GM23248 (cell line): ENCODE results near the gene C16orf89. TPM values are rescaled to one million over a fixed set of nuclear protein-coding genes. Genes with fewer than 3 reads are reported as not detected.

ENCODE experiments used
- DNase-seq: peaks from one replicate; pipeline ENCODE4 v3.0.0-alpha.2; 2015
- H2AFZ ChIP-seq: fragments of 200-600 bp; sonication (generic); 2 replicates; pipeline ENCODE4 v1.6.1; 2016; ENCODE audit warnings: antibody characterized with exemption
- H3F3A ChIP-seq: fragments of 200-600 bp; sonication (generic); 2 replicates; pipeline ENCODE4 v1.6.1; 2016; ENCODE audit warnings: mild to moderate bottlenecking, antibody characterized with exemption, mixed run types; ENCODE audit not compliant: insufficient read depth
- H3K27ac ChIP-seq: fragments of 200-600 bp; sonication (generic); 2 replicates; pipeline ENCODE4 v1.5.1; 2016; ENCODE audit warnings: mild to moderate bottlenecking
- H3K27me3 ChIP-seq: fragments of 200-600 bp; sonication (generic); replicated peaks from 2 replicates; pipeline ENCODE4 v1.6.1; 2016; ENCODE audit warnings: mild to moderate bottlenecking; ENCODE audit not compliant: insufficient read depth
- H3K36me3 ChIP-seq: fragments of 200-600 bp; sonication (generic); 2 replicates; pipeline ENCODE4 v1.6.1; 2016; ENCODE audit warnings: low read depth, mild to moderate bottlenecking
- H3K4me1 ChIP-seq: fragments of 200-600 bp; sonication (generic); 2 replicates; pipeline ENCODE4 v1.6.1; 2016; ENCODE audit warnings: mild to moderate bottlenecking; ENCODE audit not compliant: insufficient read depth
- H3K4me2 ChIP-seq: fragments of 200-600 bp; sonication (generic); one replicate; pipeline ENCODE4 v1.6.1; 2016; ENCODE audit warnings: mild to moderate bottlenecking; ENCODE audit not compliant: unreplicated experiment
- H3K4me3 ChIP-seq: fragments of 200-600 bp; sonication (generic); 2 replicates; pipeline ENCODE4 v1.5.1; 2016; ENCODE audit warnings: mild to moderate bottlenecking
- H3K79me2 ChIP-seq: fragments of 200-600 bp; sonication (generic); 2 replicates; pipeline ENCODE4 v1.6.1; 2016; ENCODE audit warnings: mild to moderate bottlenecking; ENCODE audit not compliant: insufficient read depth
- H3K9ac ChIP-seq: fragments of 200-600 bp; sonication (generic); 2 replicates; pipeline ENCODE4 v1.6.1; 2016; ENCODE audit warnings: mild to moderate bottlenecking
- H3K9me2 ChIP-seq: fragments of 200-600 bp; sonication (generic); 2 replicates; pipeline ENCODE4 v1.6.1; 2016; ENCODE audit warnings: mixed run types, mild to moderate bottlenecking, moderate library complexity; ENCODE audit not compliant: insufficient read depth
- H3K9me3 ChIP-seq: fragments of 200-600 bp; sonication (generic); one replicate; pipeline ENCODE4 v1.6.1; 2017; ENCODE audit warnings: low read depth
- H4K20me1 ChIP-seq: fragments of 200-600 bp; sonication (generic); 2 replicates; pipeline ENCODE4 v1.6.0; 2016; ENCODE audit not compliant: insufficient read depth
- EZH2 ChIP-seq: fragments of 200-600 bp; sonication (generic); IDR thresholded peaks from 2 replicates; pipeline ENCODE4 v1.6.1; 2018; ENCODE audit warnings: antibody characterized with exemption, mild to moderate bottlenecking; ENCODE audit not compliant: insufficient read depth, poor library complexity, severe bottlenecking
- EZH2phosphoT487 ChIP-seq: fragments of 200-600 bp; sonication (generic); IDR thresholded peaks from 2 replicates; pipeline ENCODE4 v1.6.1; 2018; ENCODE audit warnings: antibody characterized with exemption, moderate library complexity, mild to moderate bottlenecking, low read depth; ENCODE audit not compliant: insufficient read depth
- WGBS, 2 experiments: methylation state at CpG; one replicate each; pipeline ENCODE4 v1.1.6; 2015 to 2017; ENCODE audit warnings: low lambda C conversion rate in 2 of 2, low coverage in 1 of 2; ENCODE audit errors: missing lambda C conversion rate in 2 of 2; 5-methylcytosine and 5-hydroxymethylcytosine counted together
- in situ Hi-C: fragments of 300-500 bp; cut with MboI; formaldehyde crosslinking; loops from 2 replicates; pipeline ENCODE4 v1.15.0; 2020
- polyA plus RNA-seq: library from polyadenylated mRNA; unstranded; fragments of >200 nt; fragmentation: Nextera tagmentation; extraction: Ambion mirVana; gene quantifications from 2 replicates; pipeline ENCODE4 v1.2.1, GENCODE V29; 2016
- total RNA-seq: library from RNA; depleted of rRNA; stranded (reverse); fragments of >200 nt; shearing (Covaris generic); gene quantifications from 2 replicates; pipeline ENCODE4 v1.2.3, GENCODE V29; 2014

Gene C16orf89
- total and polyA plus RNA-seq, 2 experiments from 2014 or later: not detected

GRCh38 chr16:5019775-5020174, 46.0 kb downstream of the C16orf89 start:
- WGBS, 2 experiments: 36 to 40% methylated on average over 5 to 6 of the region's 6 CpGs
- H4K20me1 ChIP-seq: no peaks in the 10 kb centered on the region
- TF ChIP-seq EZH2phosphoT487: no peak
- no peak for TF ChIP-seq EZH2
- H3K4me3 ChIP-seq: no peak overlapping the region
- DNase-seq: no peak
- H3F3A ChIP-seq: no peaks in the 10 kb centered on the region
- H3K27me3 ChIP-seq: no peaks in the 10 kb centered on the region
- no peak overlapping the region for H2AFZ ChIP-seq
- no peaks in the 10 kb centered on the region for H3K36me3 ChIP-seq
- H3K4me1 ChIP-seq: no peaks in the 10 kb centered on the region
- H3K27ac ChIP-seq: no peak overlapping the region
- in situ Hi-C loops: no loop called here
- H3K9me3 ChIP-seq: no peaks in the 10 kb centered on the region
- H3K9me2 ChIP-seq: no peaks in the 10 kb centered on the region
- no peak overlapping the region for H3K4me2 ChIP-seq
- no peaks in the 10 kb centered on the region for H3K79me2 ChIP-seq
- H3K9ac ChIP-seq: no peak overlapping the region

- no peaks in the 10 kb centered on the region for H3K79me2 ChIP-seq
- no peaks in the 10 kb centered on the region for H3K27me3 ChIP-seq
- no peaks in the 10 kb centered on the region for H3K9me2 ChIP-seq
- no peak overlapping the region for H3K27ac ChIP-seq
- in situ Hi-C loops: no loop called here
- H3F3A ChIP-seq: no peaks in the 10 kb centered on the region
- TF ChIP-seq EZH2phosphoT487 (no peak), EZH2 (no peak)
- H3K36me3 ChIP-seq: no peaks in the 10 kb centered on the region
- no peak for DNase-seq
- no peaks in the 10 kb centered on the region for H4K20me1 ChIP-seq
- no peak overlapping the region for H3K9ac ChIP-seq
- H3K4me3 ChIP-seq: no peak overlapping the region
- no peak overlapping the region for H3K4me2 ChIP-seq
- no peak overlapping the region for H2AFZ ChIP-seq
- H3K9me3 ChIP-seq: no peaks in the 10 kb centered on the region
- no peaks in the 10 kb centered on the region for H3K4me1 ChIP-seq
- WGBS, 2 experiments: 1 to 2% methylated on average over 9 of the region's 9 CpGs
These were observed 47.0 kb downstream of the C16orf89 start for GRCh38 chr16:5018793-5019192.

DNA sequence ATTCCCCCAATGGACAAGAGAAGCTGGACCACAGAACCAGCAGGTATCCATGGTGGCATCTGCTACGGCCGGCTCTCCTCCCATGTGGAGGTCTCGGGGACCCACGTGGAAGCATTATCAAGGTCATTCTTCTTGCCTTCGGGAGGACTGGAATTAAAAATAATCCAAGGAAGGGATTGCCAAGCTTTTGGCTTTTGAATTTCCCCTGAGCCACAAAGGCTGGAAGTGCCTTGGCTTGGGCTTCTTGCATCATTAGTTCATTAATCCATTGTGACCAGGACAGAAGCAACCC, 48.1 kb downstream of the C16orf89 start:
- Histone ChIP-seq H3K27me3 (no peaks in the 10 kb centered on the region), H3K4me1 (no peaks in the 10 kb centered on the region), H3K9me3 (no peaks in the 10 kb centered on the region), H3K4me2 (no peak overlapping the region), H4K20me1 (no peaks in the 10 kb centered on the region), H2AFZ (no peak overlapping the region), H3K27ac (no peak overlapping the region), H3K4me3 (no peak overlapping the region), H3K9ac (no peak overlapping the region), H3K9me2 (no peaks in the 10 kb centered on the region), H3K79me2 (no peaks in the 10 kb centered on the region), H3F3A (no peaks in the 10 kb centered on the region), H3K36me3 (no peaks in the 10 kb centered on the region)
- WGBS, 2 experiments: 75 to 81% methylated on average over 5 of the region's 5 CpGs
- in situ Hi-C loops: no loop called here
- TF ChIP-seq EZH2: no peak
- no peak for DNase-seq

DNA sequence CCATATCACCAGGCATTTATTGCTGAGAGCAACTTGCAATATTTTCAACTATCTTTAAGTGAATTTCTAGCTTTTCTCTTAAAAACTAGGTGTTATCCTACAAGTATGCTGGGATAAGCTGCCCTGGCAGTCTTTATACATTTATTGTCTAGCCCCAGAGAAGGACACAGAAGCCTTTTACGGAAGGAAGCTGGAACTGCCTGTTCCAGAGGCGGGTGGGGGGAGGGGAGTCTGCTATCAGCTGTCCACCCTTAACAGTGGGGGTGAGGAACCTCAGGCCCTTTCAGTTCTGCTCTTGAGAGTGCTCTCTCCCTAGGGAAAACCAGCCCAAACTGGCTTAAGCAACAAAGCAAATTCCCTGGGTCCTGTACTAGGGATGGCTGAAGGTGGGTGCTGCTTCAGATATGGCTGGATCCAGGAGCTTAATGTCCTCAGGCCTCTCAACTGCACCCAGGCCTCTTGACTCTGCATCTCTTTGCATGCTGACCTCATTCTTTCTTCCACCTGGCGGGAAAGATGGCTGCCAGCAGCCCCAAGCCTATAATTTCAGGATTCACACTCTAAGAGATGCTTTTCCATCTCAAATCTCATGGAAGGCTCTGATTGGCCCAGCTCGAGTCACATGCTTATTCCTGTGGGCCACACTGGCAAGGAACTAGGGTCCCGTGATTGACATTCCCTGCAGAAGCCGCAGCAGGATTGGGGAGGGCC, 48.6 kb downstream of the C16orf89 start:
- Histone ChIP-seq H3K4me3 (no peak overlapping the region), H3K9me2 (no peaks in the 10 kb centered on the region), H3K4me1 (no peaks in the 10 kb centered on the region), H3K9ac (no peak overlapping the region), H3K4me2 (no peak overlapping the region), H3K36me3 (no peaks in the 10 kb centered on the region), H3K9me3 (no peaks in the 10 kb centered on the region), H3K27ac (no peak overlapping the region), H3K27me3 (no peaks in the 10 kb centered on the region), H4K20me1 (no peaks in the 10 kb centered on the region), H3F3A (no peaks in the 10 kb centered on the region), H3K79me2 (no peaks in the 10 kb centered on the region), H2AFZ (no peak overlapping the region)
- TF ChIP-seq EZH2phosphoT487 (no peak), EZH2 (no peak)
- no peak for DNase-seq
- in situ Hi-C loops: no loop called here
- 49 to 50% methylated on average over 6 of the region's 6 CpGs for WGBS, 2 experiments

DNA sequence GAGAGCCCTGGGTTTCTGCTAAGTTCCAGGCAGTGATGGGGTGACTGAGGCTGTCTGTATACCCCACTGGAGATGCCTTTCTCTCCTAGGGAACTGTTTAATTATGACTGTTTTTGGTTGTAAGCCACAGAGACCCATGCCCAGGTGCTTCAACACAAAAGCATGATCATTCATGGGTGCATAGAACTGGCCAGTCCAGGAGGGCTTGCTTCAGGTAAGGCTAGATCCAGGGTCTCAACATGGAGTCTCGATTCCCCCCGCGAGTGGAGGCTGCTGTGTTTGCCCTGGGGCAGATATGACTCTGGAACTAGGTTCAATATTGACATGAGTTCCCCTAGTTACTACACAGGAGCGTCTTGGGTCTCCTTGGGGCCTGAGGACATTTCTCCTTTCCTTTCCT, 49.9 kb downstream of the C16orf89 start:
- no peaks in the 10 kb centered on the region for H3K9me3 ChIP-seq
- no peak for TF ChIP-seq EZH2
- TF ChIP-seq EZH2phosphoT487: no peak
- in situ Hi-C loops: no loop called here
- H3K36me3 ChIP-seq: no peaks in the 10 kb centered on the region
- no peaks in the 10 kb centered on the region for H3K9me2 ChIP-seq
- no peaks in the 10 kb centered on the region for H3K27me3 ChIP-seq
- no peak overlapping the region for H2AFZ ChIP-seq
- no peak overlapping the region for H3K4me3 ChIP-seq
- no peaks in the 10 kb centered on the region for H4K20me1 ChIP-seq
- no peaks in the 10 kb centered on the region for H3F3A ChIP-seq
- DNase-seq: no peak
- no peak overlapping the region for H3K27ac ChIP-seq
- 47 to 55% methylated on average over 4 of the region's 4 CpGs for WGBS, 2 experiments
- no peak overlapping the region for H3K9ac ChIP-seq
- no peaks in the 10 kb centered on the region for H3K4me1 ChIP-seq
- H3K79me2 ChIP-seq: no peaks in the 10 kb centered on the region
- H3K4me2 ChIP-seq: no peak overlapping the region
